Tibial nerve (tissue), 4 donors: ENCODE data around the gene PUSL1. TPM values are rescaled to one million over a fixed set of nuclear protein-coding genes. Genes with fewer than 3 reads are reported as not detected.
A peak's percentile ranks its signal among the peaks of the same experiment; 100 is the strongest.

Experiments
- DNase-seq, 2 donors: peaks; one replicate each; pipeline ENCODE4 v3.0.0-alpha.2; 2019; ENCODE audit warnings: low spot score in 2 of 2
- H3K27ac ChIP-seq, 4 donors: fragments of 200-600 bp; sonication (generic) in 3 of 4; one replicate each; pipeline ENCODE4 v1.5.1; 2017 to 2019; ENCODE audit warnings: mild to moderate bottlenecking in 1 of 4
- H3K27me3 ChIP-seq, 2 donors: fragments of 200-600 bp; sonication (generic) in 1 of 2; one replicate each; pipeline versions ENCODE4 v1.5.1 to v1.6.0; 2017 to 2019
- H3K36me3 ChIP-seq, 3 donors: fragments of 200-600 bp; sonication (generic); one replicate each; pipeline ENCODE4 v1.5.1; 2018 to 2019
- H3K4me1 ChIP-seq, 4 donors: fragments of 200-600 bp; sonication (generic) in 3 of 4; one replicate each; pipeline ENCODE4 v1.5.1; 2017 to 2019
- H3K4me3 ChIP-seq, 4 donors: fragments of 200-600 bp; sonication (generic) in 3 of 4; one replicate each; pipeline ENCODE4 v1.5.1; 2017 to 2019; ENCODE audit warnings: mild to moderate bottlenecking in 1 of 4, moderate library complexity in 1 of 4
- H3K9me3 ChIP-seq, 4 donors: fragments of 200-600 bp; sonication (generic) in 3 of 4; one replicate each; pipeline ENCODE4 v1.5.1; 2017 to 2019
- EP300 ChIP-seq, 2 donors: sonication (generic); formaldehyde crosslinking; IDR thresholded peaks; one replicate each; pipeline ENCODE4 v1.6.1; 2017; ENCODE audit warnings: antibody characterized with exemption in 2 of 2, mild to moderate bottlenecking in 1 of 2
- POLR2A ChIP-seq, 2 donors: fragments of 450-650 bp; IDR thresholded peaks; one replicate each; pipeline ENCODE4 v1.6.1; 2017; ENCODE audit warnings: antibody characterized with exemption in 2 of 2, mild to moderate bottlenecking in 2 of 2, moderate library complexity in 2 of 2
- WGBS, 2 donors: methylation state at CpG; one replicate each; pipeline ENCODE4 v1.1.5; 2018; 5-methylcytosine and 5-hydroxymethylcytosine counted together
- total RNA-seq, 4 donors: library from RNA; depleted of rRNA; stranded (reverse); fragments of >200 nt; gene quantifications; one replicate each; pipeline ENCODE4 v1.1.0, GENCODE V29; 2016
- TF ChIP-seq, protein P1 (sequence below), 5 experiments: fragments of 200-600 bp in 3 of 5; fragments of 450-650 bp in 2 of 5; sonication (generic) in 3 of 5; IDR thresholded peaks; one replicate each; pipeline ENCODE4 v1.5.1; 2016 to 2019; ENCODE audit warnings: antibody characterized with exemption in 5 of 5, mild to moderate bottlenecking in 3 of 5, moderate library complexity in 2 of 5

Gene PUSL1
- total RNA-seq, 4 donors from 2014 or later, result 17.5 to 22.2 (median 19.7) TPM

DNA sequence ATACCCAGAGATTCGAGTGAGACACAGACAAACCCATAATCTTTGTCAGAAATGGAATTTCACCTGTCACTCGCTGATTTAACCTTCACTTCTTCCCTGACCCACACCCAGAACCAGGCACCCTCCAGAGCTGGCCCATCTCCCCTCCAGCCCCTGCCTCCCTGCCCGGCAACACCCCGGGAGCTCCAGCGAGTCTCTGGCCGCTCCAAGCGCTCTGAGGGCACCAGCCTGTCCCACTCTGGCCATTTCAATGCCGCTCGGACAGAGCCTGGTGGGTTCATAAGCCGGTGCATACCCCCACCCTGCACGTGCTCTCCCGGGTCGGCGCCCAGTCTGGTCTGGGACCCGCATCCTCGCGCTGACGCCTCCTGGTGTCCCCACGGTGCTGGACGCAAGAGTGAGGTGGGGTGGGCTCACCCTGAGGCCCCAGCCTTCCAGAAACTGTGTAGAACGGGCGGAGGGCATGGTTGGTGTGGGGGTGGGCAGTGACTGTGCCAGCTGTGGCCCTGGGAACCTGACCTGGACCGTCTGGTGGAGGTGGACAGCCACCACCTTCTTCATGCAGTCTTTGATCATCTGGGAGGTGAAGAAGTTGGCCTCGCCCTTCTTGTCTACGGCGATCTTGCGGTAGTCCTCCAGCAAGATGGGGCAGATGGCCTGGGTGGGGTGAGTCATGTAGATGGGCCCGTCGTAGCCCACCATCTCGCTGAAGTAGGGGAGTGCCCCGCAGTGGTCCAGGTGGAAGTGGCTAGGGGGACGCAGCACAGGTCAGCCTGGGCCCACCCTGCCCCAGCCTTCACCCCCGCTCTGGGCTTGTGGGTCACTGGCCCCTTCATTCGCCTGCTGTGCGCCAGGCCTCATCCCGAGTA is 10.6 kb downstream of the PUSL1 start:
- Histone ChIP-seq H3K4me3 (no peak overlapping the region), H3K27me3 (no peaks in the 10 kb centered on the region), H3K27ac (peak overlapping the region in 3 of 4 donors; percentile 6 to 80 (median 58)), H3K9me3 (no peaks in the 10 kb centered on the region), H3K36me3 (peaks cover 0 to 57% (median 7%) of the 10 kb centered on the region in 3 donors), H3K4me1 (peaks cover 0 to 68% (median 22%) of the 10 kb centered on the region in 4 donors)
- WGBS, 2 donors, result 82 to 88% methylated on average over 32 to 36 of the region's 36 CpGs
- no peak for DNase-seq
- TF ChIP-seq, protein P1, sequence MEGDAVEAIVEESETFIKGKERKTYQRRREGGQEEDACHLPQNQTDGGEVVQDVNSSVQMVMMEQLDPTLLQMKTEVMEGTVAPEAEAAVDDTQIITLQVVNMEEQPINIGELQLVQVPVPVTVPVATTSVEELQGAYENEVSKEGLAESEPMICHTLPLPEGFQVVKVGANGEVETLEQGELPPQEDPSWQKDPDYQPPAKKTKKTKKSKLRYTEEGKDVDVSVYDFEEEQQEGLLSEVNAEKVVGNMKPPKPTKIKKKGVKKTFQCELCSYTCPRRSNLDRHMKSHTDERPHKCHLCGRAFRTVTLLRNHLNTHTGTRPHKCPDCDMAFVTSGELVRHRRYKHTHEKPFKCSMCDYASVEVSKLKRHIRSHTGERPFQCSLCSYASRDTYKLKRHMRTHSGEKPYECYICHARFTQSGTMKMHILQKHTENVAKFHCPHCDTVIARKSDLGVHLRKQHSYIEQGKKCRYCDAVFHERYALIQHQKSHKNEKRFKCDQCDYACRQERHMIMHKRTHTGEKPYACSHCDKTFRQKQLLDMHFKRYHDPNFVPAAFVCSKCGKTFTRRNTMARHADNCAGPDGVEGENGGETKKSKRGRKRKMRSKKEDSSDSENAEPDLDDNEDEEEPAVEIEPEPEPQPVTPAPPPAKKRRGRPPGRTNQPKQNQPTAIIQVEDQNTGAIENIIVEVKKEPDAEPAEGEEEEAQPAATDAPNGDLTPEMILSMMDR (IDR thresholded peaks at IDR 0.05), result no peak
- TF ChIP-seq POLR2A (IDR thresholded peaks at IDR 0.05) (no peak), EP300 (IDR thresholded peaks at IDR 0.05) (no peak)

DNA sequence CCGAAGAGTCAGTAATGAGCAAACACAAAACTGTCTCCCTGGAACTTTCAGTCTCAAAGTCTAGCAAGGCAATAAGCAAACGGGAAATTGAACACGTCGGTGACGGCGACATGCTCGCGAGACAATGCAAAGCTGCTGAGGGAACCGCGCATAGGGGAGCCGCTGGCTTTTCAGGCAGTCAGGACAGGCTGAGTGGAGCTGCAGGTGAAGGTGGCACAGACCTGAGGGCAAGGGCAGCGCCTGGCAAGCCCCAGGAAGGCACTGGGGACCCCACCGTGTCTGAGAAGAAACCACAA is 11.2 kb downstream of the PUSL1 start:
- Histone ChIP-seq H3K27ac (peak overlapping the region in 1 of 4 donors; percentile 58), H3K4me1 (peaks cover 0 to 68% (median 22%) of the 10 kb centered on the region in 4 donors)

DNA sequence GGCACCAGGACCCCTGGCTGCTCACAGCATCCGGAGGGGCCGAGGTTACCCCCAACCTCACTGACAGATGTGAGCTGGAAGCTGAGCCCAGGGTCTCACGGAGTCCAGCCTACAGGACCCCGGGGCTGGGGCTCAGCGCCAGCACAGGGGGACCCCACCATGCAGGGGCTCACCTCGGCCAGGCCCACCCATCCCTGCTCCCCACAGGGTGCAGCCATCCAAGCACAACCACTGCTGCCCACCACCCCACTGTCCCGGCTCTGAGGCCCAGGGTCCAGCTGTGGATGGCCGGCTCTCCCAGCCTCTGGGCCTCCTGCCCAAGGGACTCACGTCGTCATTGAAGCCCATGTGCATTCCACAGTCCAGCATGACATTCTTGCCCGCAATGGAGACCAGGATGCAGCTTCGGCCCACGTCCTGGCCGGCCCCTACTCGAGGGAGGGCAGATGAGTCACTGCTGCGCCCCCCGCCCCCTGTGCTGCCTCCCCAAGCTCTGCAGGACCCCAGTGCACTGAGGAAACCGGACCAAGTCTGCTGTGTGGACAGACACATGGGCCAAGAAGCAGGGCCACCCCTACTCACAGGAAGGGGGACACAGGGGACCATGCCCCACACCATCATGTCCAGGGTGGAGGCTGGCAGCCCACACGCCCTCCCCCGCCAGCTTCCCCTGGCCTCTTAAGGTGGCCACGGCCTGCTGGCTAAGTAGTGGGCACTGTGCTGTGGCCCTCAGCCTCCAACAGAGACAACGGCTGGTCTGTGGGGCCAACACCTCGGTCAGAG is 12.5 kb downstream of the PUSL1 start:
- H3K4me1 ChIP-seq, result peaks cover 0 to 78% (median 30%) of the 10 kb centered on the region in 4 donors
- DNase-seq, result no peak

More for the DNA sequence above, 11.2 kb downstream of the PUSL1 start:
- 90 to 95% methylated on average over 13 of the region's 13 CpGs for WGBS, 2 donors
- H3K9me3 ChIP-seq, result no peaks in the 10 kb centered on the region
- H3K27me3 ChIP-seq, result no peaks in the 10 kb centered on the region
- H3K36me3 ChIP-seq, result peaks cover 0 to 51% (median 7%) of the 10 kb centered on the region in 3 donors
- no peak for TF ChIP-seq EP300 (IDR thresholded peaks at IDR 0.05)
- no peak for DNase-seq
- no peak overlapping the region for H3K4me3 ChIP-seq

DNA sequence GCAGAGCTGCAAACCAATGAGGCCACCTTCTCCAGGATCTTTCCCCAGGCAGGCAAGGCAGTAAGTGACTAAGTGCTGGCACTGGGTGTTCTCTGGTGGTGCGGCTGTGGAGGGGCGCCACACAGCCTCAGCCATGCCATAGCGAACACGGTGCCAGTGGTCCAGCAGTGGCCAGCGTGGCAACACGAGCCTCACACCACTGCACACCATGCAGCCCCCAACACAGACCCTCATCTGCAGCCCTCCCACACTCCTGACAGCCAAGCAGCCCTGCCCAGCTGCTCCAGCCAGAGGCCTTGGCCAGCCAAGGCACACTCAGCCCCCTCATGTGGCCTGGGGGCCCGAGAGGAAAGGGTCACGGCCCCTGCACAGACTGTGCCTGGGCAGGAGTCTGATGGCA is 13.1 kb downstream of the PUSL1 start:
- Histone ChIP-seq H3K36me3 (peaks cover 0 to 45% (median 7%) of the 10 kb centered on the region in 3 donors), H3K27me3 (no peaks in the 10 kb centered on the region), H3K4me3 (no peak overlapping the region), H3K27ac (no peak overlapping the region), H3K4me1 (peaks cover 0 to 84% (median 33%) of the 10 kb centered on the region in 4 donors), H3K9me3 (no peaks in the 10 kb centered on the region)
- 88 to 93% methylated on average over 8 of the region's 8 CpGs for WGBS, 2 donors
- TF ChIP-seq, protein P1 (IDR thresholded peaks at IDR 0.05), result no peak
- no peak for TF ChIP-seq EP300 (IDR thresholded peaks at IDR 0.05)
- TF ChIP-seq POLR2A (IDR thresholded peaks at IDR 0.05), result no peak
- no peak for DNase-seq

More for the DNA sequence above, 12.5 kb downstream of the PUSL1 start:
- Histone ChIP-seq H3K4me3 (no peak overlapping the region), H3K27ac (peak overlapping the region in 2 of 4 donors; percentile 10 to 58), H3K36me3 (peaks cover 0 to 43% (median 7%) of the 10 kb centered on the region in 3 donors), H3K27me3 (no peaks in the 10 kb centered on the region), H3K9me3 (no peaks in the 10 kb centered on the region)
- TF ChIP-seq POLR2A (IDR thresholded peaks at IDR 0.05), result no peak
- no peak for TF ChIP-seq EP300 (IDR thresholded peaks at IDR 0.05)
- TF ChIP-seq, protein P1 (IDR thresholded peaks at IDR 0.05), result no peak
- WGBS, 2 donors, result 50 to 68% methylated on average over 13 to 14 of the region's 23 CpGs

DNA sequence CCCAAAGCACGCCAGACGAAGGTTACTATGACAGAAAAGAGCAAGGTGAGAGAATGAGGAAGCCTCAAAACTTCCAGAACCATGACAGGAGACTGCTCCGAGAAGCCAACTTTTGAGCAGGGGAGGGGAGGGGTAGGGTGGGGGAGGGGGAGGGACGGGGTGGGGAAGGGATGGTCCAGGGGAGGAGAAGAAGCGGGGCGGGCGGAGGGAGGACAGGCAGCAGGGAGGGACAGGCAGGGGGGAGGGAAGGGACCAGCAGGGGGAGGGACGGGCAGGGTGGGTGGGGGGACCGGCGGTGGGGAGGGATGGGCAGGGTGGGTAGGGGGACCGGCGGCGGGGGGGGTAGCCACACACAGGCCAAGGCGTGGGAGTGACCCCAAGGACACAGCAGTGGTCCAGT is 14.0 kb downstream of the PUSL1 start:
- no peak for TF ChIP-seq POLR2A (IDR thresholded peaks at IDR 0.05)
- TF ChIP-seq, protein P1 (IDR thresholded peaks at IDR 0.05), result no peak
- TF ChIP-seq EP300 (IDR thresholded peaks at IDR 0.05), result no peak
- H3K27me3 ChIP-seq, result no peaks in the 10 kb centered on the region
- WGBS, 2 donors, result 81 to 83% methylated on average over 8 to 9 of the region's 14 CpGs
- peaks cover 0 to 85% (median 33%) of the 10 kb centered on the region in 4 donors for H3K4me1 ChIP-seq
- H3K9me3 ChIP-seq, result no peaks in the 10 kb centered on the region
- no peak overlapping the region for H3K4me3 ChIP-seq
- H3K27ac ChIP-seq, result no peak overlapping the region
- no peak for DNase-seq
- peaks cover 0 to 47% (median 12%) of the 10 kb centered on the region in 3 donors for H3K36me3 ChIP-seq
